ENCODE measurements around the gene CGB2.
"Not testable (repeated sequence)": the region's sequence is repeated elsewhere in the genome, so short reads cannot be mapped to it uniquely, and the experiment has no call there.

The CGB2 gene

GRCh38 chr19:49038111-49038510 is 6.4 kb downstream of the CGB2 start:
- DNase-seq (ENCODE audit: low spot score), result not testable (repeated sequence)

DNA sequence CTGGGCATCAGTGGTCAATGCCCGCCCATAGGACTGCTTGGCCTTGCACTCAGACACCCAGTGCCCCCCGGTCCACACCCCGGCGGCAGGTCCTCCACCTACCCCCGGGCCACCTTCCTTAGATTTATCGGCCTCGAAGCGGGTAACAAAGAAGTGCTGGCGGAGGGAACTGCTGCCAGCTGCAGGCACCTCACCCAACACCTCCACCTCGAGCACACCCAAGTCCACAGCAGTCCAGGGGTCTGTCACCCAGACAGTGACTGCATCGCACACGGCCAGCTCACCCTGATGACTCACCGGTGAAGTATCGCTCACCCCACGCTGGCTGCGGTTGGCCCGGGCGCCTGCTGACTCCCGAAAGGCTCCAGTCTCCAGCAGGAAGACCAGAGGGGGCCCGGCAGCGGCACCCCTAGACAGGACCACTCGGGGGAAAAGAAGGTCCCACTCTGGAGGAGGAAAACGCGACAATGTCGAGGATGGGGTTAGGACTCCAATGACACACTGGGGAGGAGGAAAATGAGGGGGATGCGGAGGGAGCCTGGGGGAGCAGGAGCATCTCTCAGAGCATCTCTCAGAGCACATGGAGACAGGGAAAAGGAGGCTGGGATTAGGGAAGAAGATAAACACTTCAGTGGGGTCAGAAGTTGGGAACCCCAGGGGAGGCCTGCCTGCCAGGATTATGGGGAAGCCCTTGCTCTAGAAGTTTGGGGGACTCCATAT is 7.0 kb downstream of the CGB2 start:
- DNase-seq (ENCODE audit: low spot score), result not testable (repeated sequence)

- not testable (repeated sequence) for DNase-seq (ENCODE audit: low spot score)
Observed at GRCh38 chr19:49039736-49040135, 8.0 kb downstream of the CGB2 start.

DNA sequence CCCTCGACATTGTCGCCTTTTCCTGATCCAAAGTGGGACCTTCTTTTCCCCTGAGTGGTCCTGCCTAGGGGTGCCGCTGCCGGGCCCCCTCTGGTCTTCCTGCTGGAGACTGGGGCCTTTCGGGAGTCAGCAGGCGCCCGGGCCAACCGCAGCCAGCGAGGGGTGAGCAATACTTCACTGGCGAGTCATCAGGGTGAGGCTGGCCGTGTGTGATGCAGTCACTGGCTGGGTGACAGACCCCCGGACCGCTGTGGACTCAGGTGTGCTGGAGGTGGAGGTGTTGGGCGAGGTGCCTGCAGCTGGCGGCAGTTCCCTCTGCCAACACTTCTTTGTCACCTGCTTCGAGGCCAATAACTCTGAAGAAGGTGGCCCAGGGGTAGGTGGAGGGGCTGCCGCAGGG is 10.5 kb downstream of the CGB2 start:
- DNase-seq (ENCODE audit: low spot score), result no peak

DNA sequence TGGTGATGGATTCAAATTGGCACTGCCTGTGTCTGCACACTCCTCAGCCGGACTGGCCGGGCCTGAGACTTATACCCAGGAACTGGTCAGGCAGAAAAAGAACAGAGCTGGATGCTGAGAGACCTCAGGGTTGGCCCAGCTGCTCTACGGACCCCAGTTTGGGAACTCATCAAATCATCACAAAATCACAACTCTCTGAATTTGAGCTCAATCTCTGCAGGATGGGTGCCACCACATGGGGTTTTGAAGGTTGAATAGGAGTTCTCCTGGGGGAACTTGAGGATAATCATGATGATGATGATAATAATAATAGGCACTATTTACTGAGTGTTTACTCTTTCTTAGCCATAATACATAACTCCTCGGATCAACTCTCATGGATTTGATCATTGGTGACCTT is 11.0 kb downstream of the CGB2 start:
- not testable (repeated sequence) for DNase-seq (ENCODE audit: low spot score)

DNA sequence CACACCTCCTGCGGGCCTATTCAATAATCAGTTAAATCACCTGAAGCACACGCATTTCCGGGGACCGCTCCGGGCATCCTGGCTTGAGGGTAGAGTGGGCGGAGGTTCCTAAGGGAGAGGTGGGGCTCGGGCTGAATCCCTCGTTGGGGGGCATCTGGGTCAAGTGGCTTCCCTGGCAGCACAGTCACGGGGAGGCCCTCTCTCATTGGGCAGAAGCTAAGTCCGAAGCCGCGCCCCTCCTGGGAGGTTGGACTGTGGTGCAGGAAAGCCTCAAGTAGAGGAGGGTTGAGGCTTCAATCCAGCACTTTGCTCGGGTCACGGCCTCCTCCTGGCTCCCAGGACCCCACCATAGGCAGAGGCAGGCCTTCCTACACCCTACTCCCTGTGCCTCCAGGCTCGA is 11.9 kb downstream of the CGB2 start, which contains the start of gene CGB5:
Gene CGB5 (plus strand): TSS at position 301 of the 400 bp plus-strand sequence. CDS start 362 bp downstream, outside the sequence.
- DNase-seq (ENCODE audit: low spot score), result not testable (repeated sequence)

GRCh38 chr19:49049011-49049410 is 17.3 kb downstream of the CGB2 start, which contains the start of gene CGB8:
Gene CGB8 (minus strand): TSS chr19:49049111. CDS start chr19:49048739, 372 bp downstream.
- not testable (repeated sequence) for DNase-seq (ENCODE audit: low spot score)

GRCh38 chr19:49049834-49050233 is 18.1 kb downstream of the CGB2 start:
- not testable (repeated sequence) for DNase-seq (ENCODE audit: low spot score)

DNA sequence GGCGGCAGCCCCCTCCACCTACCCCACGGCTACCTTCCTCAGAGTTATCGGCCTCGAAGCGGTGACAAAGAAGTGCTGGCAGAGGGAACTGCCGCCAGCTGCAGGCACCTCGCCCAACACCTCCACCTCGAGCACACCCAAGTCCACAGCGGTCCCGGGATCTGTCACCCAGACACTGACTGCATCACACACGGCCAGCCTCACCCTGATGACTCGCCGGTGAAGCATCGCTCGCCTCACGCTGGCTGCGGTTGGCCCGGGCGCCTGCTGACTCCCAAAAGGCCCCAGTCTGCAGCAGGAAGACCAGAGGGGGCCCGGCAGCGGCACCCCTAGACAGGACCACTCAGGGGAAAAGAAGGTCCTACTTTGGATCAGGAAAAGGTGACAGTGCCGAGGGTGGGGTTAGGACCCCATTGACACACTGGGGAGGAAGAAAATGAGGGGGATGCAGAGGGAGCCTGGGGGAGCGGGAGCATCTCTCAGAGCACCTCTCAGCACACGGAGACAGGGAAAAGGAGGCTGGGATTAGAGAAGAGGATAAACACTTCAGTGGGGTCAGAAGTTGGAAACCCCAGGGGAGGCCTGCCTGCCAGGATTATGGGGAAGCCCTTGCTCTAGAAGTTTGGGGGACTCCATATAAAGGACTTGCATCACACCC is 18.8 kb downstream of the CGB2 start:
- DNase-seq (ENCODE audit: low spot score), result not testable (repeated sequence)

- DNase-seq (ENCODE audit: low spot score), result peak; percentile 34
Observed at GRCh38 chr19:49056101-49056901, 24.6 kb downstream of the CGB2 start.

- not testable (repeated sequence) for DNase-seq (ENCODE audit: low spot score)
Observed at GRCh38 chr19:49056902-49057596, 25.4 kb downstream of the CGB2 start.

GRCh38 chr19:49057636-49058234 is 26.0 kb downstream of the CGB2 start, which contains the start of gene CGB7:
Gene CGB7 (minus strand): TSS chr19:49057749. CDS start chr19:49055375, 2,374 bp downstream.
- peak; percentile 59 for DNase-seq (ENCODE audit: low spot score)

DNA sequence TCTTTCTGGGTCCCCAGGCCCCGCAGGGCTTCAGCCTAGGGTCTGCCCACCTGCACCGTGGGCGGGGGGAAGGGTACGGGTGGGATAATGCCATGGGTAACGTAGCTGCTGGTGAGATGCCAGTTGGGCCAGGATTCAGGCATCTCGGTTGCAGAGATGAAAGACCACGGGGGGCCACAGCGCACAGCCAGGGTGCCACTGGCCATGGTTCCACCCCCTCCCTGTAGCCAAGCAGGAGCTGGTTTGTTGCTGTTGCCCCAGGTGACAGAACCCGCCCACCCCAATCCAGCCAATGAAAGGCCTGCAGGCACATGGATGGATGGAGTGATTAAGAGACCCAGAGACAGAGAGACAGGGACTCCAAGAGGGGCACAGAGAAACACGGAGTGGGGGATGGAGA is 26.9 kb downstream of the CGB2 start:
- DNase-seq (ENCODE audit: low spot score), result no peak

GRCh38 chr19:49059053-49059452 is 27.4 kb downstream of the CGB2 start:
- no peak for DNase-seq (ENCODE audit: low spot score)

- DNase-seq (ENCODE audit: low spot score), result no peak
Observed at GRCh38 chr19:49061000-49061399, 29.3 kb downstream of the CGB2 start.

DNA sequence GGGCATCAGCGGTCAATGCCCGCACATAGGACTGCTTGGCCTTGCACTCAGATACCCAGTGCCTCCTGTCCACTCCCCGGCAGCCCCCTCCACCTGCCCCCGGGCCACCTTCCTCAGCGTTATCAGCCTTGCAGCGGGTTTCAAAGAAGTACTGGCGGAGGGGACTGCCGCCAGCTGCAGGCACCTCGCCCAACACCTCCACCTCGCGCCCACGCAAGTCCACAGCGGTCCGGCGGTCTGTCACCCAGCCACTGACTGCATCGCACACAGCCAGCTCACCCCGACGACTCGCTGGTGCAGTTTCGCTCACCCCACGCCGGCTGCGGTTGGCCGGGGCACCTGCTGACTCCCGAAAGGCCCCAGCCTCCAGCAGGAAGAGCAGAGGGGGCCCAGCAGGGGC is 29.8 kb downstream of the CGB2 start:
- no peak for DNase-seq (ENCODE audit: low spot score)

DNA sequence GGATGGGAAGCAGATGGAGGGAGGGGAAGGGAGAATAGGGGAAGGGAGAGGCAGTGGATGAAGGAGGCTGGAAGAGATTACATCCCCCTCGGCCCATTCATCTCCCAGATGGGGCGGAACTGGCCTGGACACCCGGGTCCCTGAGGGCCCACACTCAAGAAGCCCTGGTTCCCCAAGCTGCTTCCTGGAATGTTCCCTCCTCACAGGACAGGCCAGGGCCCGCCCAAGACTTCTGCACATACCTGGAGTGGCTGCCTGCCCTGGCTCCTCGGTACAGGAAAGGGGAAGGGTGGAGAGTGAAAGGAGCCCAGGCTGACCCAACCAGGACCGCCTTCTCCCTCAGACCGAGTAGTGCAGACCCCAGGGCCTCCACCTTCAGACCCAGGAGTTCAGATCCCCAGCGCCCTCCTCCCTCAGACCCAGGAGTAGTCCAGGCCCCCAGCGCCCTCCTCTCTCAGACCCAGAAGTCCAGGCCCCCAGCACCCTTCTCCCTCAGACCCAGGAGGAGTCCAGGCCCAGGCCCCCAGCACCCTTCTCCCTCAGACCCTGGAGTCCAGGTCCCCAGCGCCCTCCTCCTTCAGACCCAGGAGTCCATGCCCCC is 32.4 kb downstream of the CGB2 start:
- DNase-seq (ENCODE audit: low spot score), result no peak

DNA sequence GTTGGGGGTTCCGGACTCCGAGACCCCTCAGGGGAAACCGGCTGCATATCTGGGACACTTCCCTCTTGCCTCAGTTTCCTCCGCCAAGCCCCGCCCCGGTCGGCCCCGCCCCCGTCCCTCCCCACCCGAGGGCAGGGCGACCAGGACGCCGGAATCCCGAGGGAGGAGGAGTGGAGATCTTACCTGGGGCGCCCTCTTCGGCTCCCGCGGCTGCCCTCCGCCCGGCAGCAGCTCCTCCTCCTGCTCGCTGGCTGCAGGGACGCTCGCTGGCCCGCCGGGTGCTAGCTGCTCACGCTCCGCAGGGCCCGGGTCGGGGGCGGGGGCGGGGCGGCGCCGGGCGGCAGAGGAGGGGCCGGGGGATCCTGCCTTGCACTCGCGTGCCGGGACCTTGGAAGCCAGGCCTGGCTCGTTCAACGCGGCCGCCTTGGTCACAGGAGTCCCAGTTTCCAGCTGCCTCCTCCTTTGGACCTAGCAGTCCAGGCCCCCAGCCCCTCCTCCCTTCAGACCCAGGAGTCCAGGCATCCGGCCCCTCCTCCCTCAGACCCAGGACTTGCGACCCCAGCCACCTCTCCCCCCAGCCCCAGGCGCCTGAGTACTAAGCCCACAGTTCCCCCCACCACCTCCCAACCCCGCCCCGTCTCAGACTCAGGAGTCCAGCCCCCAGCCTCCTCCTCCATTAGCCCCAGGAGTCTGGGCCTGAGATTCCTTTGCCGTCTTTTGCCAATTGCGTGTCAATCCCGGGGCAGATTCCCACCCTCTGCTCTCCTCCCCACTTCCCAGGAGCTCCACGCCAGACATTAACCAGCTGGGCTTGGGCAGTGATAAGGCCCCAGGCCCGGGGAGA is 33.3 kb downstream of the CGB2 start, which contains the start of gene NTF4:
Gene NTF4 (minus strand): TSS at position 51 of the 844 bp plus-strand sequence. CDS start 2,821 bp downstream, outside the sequence.
- no peak for DNase-seq (ENCODE audit: low spot score)

- DNase-seq (ENCODE audit: low spot score), result no peak
Observed at GRCh38 chr19:49065905-49066512, 34.3 kb downstream of the CGB2 start.
